ENCODE results near the gene EPN2. TPM values are rescaled to one million over a fixed set of nuclear protein-coding genes. Genes with fewer than 3 reads are reported as not detected.

Gene EPN2
- total and polyA plus RNA-seq, 4 donors, result 5.6 to 23.8 (median 12.2) TPM

DNA sequence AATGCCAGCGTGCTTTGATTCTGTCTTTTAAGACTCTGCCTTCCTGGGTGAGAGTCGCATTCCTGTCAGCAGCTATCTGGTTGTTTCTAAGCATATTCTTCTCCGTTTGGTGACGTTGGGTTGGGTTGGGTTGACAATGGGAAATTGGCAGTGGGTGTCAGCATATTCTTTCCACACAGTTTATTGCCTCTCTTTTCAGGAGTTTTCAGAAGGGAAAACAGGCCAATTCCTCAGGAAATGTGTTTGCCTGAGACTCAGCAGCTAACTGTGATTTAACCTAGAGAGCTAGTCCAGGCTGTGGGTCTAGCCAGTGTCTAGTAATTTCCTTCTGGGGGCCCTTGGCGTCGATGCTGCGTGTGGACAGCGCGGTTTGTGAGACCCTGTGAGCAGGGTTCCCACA is 21.2 kb downstream of the EPN2 start:
- Histone ChIP-seq H3K9ac (ENCODE audit: low read depth in 1 of 2, low read length in 2 of 2) (no peak overlapping the region), H3K4me3 (ENCODE audit: low read depth in 1 of 3, low read length in 3 of 3) (no peak overlapping the region), H3K9me3 (ENCODE audit: control insufficient read depth in 4 of 4, low read length in 3 of 4) (no peaks in the 10 kb centered on the region), H3K27me3 (ENCODE audit: control insufficient read depth in 4 of 4, insufficient read depth in 4 of 4, low read length in 3 of 4) (no peaks in the 10 kb centered on the region), H3K4me1 (ENCODE audit: control insufficient read depth in 4 of 4, insufficient read depth in 4 of 4, low read length in 3 of 4) (peaks cover 0 to 6% (median 2%) of the 10 kb centered on the region in 4 donors), H3K27ac (ENCODE audit: low read depth in 1 of 2, low read length in 2 of 2) (no peak overlapping the region), H3K36me3 (ENCODE audit: control insufficient read depth in 4 of 4, insufficient read depth in 3 of 4, low read depth in 1 of 4, low read length in 3 of 4) (no peaks in the 10 kb centered on the region)
- DNase-seq (ENCODE audit: low spot score), result no peak
- TF ChIP-seq YY1 (IDR thresholded peaks at IDR 0.05), result no peak
- no peak for TF ChIP-seq CTCF (IDR thresholded peaks at IDR 0.05; ENCODE audit: low read depth, low read length, missing input control)
- TF ChIP-seq HNF4A (conservative IDR thresholded peaks at IDR 0.05), result no peak
- TF ChIP-seq NR2F2 (IDR thresholded peaks at IDR 0.05), result no peak
- TF ChIP-seq RXRA (IDR thresholded peaks at IDR 0.05), result no peak
- TF ChIP-seq MAX (IDR thresholded peaks at IDR 0.05), result no peak
- TF ChIP-seq JUND (IDR thresholded peaks at IDR 0.05), result no peak
- 91% methylated on average over 9 of the region's 9 CpGs for WGBS

DNA sequence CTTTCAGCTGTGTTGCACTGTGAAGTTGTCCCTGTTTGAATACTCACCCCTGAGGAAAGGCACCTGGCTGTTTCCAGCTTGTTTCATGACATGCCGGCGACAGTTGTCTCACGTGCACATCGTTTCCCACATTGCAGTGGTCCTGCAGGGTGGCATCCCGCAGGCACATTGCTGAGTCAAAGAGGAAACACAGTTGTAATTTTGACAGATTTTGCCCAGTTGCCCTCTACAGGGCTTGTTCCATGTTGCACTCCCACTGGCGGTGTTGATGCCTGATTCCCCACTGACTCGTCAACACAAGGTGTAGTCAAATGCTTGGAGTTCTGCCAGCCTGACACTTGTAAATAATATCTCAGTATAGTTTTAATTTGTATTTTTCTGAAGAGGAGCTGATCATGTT is 23.8 kb downstream of the EPN2 start:
- no peak for DNase-seq (ENCODE audit: low spot score)
- H3K36me3 ChIP-seq (ENCODE audit: control insufficient read depth in 4 of 4, insufficient read depth in 3 of 4, low read depth in 1 of 4, low read length in 3 of 4), result no peaks in the 10 kb centered on the region
- no peak overlapping the region for H3K9ac ChIP-seq (ENCODE audit: low read depth in 1 of 2, low read length in 2 of 2)
- no peaks in the 10 kb centered on the region for H3K9me3 ChIP-seq (ENCODE audit: control insufficient read depth in 4 of 4, low read length in 3 of 4)
- no peak overlapping the region for H3K27ac ChIP-seq (ENCODE audit: low read depth in 1 of 2, low read length in 2 of 2)
- no peak overlapping the region for H3K4me3 ChIP-seq (ENCODE audit: low read depth in 1 of 3, low read length in 3 of 3)
- no peak for TF ChIP-seq YY1 (IDR thresholded peaks at IDR 0.05)
- TF ChIP-seq, protein P1, sequence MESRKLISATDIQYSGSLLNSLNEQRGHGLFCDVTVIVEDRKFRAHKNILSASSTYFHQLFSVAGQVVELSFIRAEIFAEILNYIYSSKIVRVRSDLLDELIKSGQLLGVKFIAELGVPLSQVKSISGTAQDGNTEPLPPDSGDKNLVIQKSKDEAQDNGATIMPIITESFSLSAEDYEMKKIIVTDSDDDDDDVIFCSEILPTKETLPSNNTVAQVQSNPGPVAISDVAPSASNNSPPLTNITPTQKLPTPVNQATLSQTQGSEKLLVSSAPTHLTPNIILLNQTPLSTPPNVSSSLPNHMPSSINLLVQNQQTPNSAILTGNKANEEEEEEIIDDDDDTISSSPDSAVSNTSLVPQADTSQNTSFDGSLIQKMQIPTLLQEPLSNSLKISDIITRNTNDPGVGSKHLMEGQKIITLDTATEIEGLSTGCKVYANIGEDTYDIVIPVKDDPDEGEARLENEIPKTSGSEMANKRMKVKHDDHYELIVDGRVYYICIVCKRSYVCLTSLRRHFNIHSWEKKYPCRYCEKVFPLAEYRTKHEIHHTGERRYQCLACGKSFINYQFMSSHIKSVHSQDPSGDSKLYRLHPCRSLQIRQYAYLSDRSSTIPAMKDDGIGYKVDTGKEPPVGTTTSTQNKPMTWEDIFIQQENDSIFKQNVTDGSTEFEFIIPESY (IDR thresholded peaks at IDR 0.05), result no peak
- TF ChIP-seq RAD21 (IDR thresholded peaks at IDR 0.05), result no peak
- TF ChIP-seq TAF1 (conservative IDR thresholded peaks at IDR 0.05), result no peak
- no peak for TF ChIP-seq CTCF (IDR thresholded peaks at IDR 0.05; ENCODE audit: low read depth, low read length, missing input control)
- TF ChIP-seq EGR1 (IDR thresholded peaks at IDR 0.05; ENCODE audit: low read depth in 2 of 2), result no peak
- no peak for TF ChIP-seq GABPA (IDR thresholded peaks at IDR 0.05 in 1 of 2, conservative IDR thresholded peaks at IDR 0.05 in 1 of 2)
- TF ChIP-seq, protein P2, sequence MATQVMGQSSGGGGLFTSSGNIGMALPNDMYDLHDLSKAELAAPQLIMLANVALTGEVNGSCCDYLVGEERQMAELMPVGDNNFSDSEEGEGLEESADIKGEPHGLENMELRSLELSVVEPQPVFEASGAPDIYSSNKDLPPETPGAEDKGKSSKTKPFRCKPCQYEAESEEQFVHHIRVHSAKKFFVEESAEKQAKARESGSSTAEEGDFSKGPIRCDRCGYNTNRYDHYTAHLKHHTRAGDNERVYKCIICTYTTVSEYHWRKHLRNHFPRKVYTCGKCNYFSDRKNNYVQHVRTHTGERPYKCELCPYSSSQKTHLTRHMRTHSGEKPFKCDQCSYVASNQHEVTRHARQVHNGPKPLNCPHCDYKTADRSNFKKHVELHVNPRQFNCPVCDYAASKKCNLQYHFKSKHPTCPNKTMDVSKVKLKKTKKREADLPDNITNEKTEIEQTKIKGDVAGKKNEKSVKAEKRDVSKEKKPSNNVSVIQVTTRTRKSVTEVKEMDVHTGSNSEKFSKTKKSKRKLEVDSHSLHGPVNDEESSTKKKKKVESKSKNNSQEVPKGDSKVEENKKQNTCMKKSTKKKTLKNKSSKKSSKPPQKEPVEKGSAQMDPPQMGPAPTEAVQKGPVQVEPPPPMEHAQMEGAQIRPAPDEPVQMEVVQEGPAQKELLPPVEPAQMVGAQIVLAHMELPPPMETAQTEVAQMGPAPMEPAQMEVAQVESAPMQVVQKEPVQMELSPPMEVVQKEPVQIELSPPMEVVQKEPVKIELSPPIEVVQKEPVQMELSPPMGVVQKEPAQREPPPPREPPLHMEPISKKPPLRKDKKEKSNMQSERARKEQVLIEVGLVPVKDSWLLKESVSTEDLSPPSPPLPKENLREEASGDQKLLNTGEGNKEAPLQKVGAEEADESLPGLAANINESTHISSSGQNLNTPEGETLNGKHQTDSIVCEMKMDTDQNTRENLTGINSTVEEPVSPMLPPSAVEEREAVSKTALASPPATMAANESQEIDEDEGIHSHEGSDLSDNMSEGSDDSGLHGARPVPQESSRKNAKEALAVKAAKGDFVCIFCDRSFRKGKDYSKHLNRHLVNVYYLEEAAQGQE (IDR thresholded peaks at IDR 0.05), result no peak
- TF ChIP-seq, protein P3, sequence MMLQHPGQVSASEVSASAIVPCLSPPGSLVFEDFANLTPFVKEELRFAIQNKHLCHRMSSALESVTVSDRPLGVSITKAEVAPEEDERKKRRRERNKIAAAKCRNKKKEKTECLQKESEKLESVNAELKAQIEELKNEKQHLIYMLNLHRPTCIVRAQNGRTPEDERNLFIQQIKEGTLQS (IDR thresholded peaks at IDR 0.05), result no peak
- peaks cover 0 to 13% (median 2%) of the 10 kb centered on the region in 4 donors for H3K4me1 ChIP-seq (ENCODE audit: control insufficient read depth in 4 of 4, insufficient read depth in 4 of 4, low read length in 3 of 4)
- 82% methylated on average over 7 of the region's 7 CpGs for WGBS
- H3K27me3 ChIP-seq (ENCODE audit: control insufficient read depth in 4 of 4, insufficient read depth in 4 of 4, low read length in 3 of 4), result no peaks in the 10 kb centered on the region

All from liver (tissue), 9 donors.